Stimulated activated CD8-positive, alpha-beta memory T cell treated with anti-CD3 and anti-CD28 coated beads, Interleukin-7, amount 100 ng/mL, for 1 hour (primary cell): ENCODE results near the gene CARM1.
"Not testable (repeated sequence)": the region's sequence is repeated elsewhere in the genome, so short reads cannot be mapped to it uniquely, and the experiment has no call there.

ENCODE experiments used
- DNase-seq, 2 donors: peaks; one replicate each; pipeline ENCODE4 v3.0.0-alpha.2; 2020; ENCODE audit warnings: low read depth in 2 of 2

CARM1 gene

DNA sequence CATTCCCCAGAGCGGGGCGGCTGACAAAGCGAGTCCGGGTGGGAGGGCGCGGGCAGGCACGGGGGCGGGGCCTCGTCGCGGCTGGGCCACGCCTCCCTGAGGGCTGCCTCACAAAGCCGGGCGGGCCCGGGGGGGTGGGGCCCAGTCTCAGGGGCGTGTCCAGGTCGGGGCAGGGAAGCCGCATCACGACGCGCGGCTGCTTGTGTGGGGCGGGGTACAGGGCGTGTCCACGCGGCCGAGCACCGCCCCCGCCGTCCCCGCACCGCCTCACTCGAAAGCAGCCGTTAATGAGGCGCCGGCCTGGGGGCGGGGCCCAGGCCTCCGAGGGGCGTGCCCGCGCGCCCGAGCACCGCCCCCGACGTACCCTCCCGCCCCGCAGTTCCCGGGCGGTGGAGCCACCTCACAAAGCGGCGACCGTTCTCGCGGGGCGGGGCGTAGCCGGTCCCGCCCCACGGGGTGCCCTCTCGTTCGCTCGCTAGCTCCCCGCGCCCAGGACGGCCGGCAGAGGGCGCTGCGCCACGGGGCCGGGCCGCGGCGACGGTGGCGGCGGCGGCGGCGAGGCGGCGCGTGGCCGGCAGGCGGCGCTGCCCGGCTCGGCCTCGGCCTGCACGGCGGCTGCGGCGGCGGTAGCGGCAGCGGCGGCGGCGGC is at the start of gene CARM1:
TSS of gene CARM1 (plus strand) at position 599 of the 649 bp plus-strand sequence. CDS start 150 bp downstream, outside the sequence.
- DNase-seq: peak; percentile 97 to 98

DNA sequence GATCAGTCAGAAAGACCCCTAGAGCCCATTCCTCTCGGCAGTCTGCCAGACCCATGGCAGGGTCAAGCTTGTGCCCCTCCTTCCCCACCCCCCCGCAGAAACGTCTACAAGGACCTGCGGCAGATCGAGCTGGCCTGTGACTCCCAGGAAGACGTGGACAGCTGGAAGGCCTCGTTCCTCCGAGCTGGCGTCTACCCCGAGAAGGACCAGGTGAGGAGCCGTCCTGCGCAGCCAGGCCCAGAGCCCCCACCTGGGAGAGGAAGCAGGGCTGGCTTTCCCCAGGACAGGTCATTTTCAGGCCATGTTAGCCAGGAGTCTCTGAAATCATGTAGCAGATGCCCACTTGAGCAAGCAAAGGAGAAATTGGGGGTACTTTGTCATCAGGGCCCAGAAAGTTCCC is 47.7 kb upstream of the CARM1 start:
- no peak for DNase-seq

DNA sequence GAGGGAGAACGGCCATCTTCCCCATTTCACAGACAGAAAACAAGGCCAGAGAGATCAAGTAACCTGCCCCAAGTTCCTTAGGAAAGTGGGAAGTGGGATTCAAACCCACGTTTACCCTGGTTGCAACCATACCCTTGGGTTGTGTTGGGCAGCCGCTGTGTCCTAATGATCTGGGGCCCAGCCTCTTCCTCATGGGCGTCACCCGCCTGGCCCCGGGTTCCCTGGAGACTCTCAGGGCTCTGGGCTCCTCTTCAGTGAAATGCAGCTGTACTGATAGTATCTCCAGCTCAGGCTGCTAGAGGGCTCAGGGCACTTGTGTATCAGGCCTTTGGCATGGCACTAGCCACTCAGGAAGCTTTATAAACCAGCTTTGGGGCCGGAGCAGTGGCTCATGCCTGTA is 45.1 kb upstream of the CARM1 start:
- DNase-seq: no peak

DNA sequence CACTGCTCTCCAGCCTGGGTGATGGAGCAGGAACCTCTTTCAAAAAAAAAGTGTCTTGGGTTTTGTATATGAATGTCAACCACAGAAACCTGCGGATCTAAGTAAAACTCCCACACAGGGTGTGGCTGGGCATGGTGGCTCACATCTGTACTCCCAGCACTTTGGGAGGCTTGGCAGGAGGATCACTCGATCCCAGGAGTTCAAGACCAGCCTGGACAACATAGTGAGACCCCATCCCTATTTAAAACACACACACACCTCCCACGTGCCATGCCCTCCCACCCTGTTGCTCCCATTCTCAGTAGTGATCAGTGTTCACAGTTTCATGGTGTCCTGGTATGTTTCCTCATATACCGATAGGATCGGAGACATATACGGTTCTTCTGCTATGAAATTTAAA is 44.5 kb upstream of the CARM1 start:
- no peak for DNase-seq

DNA sequence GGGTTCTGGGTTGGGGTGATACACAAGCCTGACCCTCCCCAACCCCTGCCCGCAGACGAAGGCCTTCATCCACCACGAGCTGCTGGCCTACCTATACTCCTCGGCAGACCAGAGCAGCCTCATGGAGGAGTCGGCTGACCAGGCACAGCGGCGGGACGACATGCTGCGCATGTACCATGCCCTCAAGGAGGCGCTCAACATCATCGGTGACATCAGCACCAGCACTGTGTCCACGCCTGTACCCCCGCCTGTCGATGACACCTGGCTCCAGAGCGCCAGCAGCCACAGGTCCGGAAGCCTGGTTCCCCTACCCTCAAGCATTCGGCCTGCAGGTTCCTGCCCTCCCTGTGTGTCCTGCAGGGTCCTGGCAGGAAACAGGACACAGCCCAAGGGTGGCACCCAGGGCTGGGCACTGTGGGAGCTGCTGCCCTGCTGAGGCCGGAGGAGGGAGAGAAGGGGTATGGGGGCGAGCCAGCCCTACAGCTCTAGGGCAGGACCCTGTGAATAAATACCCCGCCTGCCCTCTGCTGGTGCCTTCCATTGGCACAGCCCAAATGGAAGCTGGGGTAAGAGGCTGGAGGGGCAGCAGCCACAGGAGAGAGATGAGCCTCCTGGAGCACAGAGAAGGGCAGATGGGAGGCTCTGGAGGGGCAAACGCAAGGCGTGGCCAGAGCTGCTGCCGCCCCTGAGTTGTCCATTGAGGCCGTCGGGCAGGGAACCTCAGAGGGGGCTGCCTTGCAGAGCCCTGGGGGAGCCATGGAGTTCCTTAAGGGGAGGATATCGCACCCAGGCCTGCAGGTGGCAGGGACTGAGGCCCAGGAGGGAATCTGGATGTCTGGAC is 42.2 kb upstream of the CARM1 start:
- DNase-seq: no peak

DNA sequence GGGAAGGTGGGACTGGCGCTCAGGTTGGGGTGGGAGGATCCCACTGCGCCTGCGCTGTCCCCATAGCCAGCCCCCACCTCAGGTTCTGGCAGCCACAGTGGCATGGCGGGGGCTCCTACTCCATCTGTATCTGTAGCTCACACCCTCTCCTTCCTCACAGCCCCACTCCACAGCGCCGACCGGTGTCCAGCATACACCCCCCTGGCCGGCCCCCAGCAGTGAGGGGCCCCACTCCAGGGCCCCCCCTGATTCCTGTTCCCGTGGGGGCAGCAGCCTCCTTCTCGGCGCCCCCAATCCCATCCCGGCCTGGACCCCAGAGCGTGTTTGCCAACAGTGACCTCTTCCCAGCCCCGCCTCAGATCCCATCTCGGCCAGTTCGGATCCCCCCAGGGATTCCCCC is 41.4 kb upstream of the CARM1 start:
- DNase-seq: no peak

DNA sequence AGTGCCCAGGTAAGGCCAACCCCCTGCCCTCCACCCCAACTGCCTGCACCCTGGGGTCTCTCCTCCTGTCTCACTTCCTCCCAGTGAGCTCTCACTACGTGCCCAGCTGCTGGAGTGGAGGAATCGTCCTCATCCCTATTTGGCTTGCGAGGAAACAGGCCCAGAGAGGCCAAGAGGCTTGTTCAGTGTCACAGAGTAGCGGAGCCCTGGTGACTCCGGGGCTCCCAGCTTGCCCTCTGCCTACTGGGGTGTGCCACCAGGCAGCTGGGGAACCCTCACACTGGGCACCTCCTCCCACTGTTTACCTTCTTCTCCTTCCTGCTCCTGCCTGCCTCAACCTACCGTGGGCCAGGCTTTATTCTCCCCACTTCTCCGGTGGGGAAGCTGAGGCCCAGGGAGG is 41.0 kb upstream of the CARM1 start:
- DNase-seq: no peak

DNA sequence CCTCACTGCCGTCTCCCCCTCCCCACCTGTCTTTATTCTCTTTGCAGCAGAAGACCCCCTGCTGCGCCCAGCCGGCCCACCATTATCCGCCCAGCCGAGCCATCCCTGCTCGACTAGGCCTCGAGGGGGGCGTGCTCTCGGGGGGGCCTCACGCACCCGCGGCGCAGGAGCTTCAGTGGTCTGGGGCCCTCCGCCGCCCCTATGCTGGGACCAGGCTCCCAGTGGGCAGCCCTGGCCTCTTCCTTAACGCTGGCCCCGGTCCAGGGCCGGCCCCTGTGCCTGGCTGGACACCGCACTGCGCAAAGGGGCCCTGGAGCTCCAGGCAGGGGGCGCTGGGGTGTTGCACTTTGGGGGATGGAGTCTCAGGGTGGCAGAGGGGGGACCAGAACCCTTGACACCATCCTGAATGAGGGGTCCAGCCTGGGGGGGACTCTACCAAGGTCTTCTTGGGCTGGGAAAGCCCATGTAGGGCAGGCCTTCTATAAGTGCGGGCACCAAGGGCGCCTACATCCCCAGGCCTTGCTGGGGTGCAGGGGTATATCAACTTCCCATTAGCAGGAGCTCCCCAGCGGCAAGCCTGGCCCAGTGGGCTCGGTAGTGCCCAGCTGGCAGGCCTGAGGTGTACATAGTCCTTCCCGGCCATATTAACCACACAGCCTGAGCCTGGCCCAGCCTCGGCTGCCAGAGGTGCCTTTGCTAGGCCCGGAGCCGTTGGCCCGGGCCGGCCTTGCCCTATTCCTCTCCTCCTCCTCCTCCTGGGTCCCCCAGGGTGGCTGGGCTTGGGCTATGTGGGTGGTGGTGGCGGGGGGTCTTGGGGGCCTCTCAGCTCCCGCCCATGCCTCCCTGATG is 40.2 kb upstream of the CARM1 start:
- no peak for DNase-seq

DNA sequence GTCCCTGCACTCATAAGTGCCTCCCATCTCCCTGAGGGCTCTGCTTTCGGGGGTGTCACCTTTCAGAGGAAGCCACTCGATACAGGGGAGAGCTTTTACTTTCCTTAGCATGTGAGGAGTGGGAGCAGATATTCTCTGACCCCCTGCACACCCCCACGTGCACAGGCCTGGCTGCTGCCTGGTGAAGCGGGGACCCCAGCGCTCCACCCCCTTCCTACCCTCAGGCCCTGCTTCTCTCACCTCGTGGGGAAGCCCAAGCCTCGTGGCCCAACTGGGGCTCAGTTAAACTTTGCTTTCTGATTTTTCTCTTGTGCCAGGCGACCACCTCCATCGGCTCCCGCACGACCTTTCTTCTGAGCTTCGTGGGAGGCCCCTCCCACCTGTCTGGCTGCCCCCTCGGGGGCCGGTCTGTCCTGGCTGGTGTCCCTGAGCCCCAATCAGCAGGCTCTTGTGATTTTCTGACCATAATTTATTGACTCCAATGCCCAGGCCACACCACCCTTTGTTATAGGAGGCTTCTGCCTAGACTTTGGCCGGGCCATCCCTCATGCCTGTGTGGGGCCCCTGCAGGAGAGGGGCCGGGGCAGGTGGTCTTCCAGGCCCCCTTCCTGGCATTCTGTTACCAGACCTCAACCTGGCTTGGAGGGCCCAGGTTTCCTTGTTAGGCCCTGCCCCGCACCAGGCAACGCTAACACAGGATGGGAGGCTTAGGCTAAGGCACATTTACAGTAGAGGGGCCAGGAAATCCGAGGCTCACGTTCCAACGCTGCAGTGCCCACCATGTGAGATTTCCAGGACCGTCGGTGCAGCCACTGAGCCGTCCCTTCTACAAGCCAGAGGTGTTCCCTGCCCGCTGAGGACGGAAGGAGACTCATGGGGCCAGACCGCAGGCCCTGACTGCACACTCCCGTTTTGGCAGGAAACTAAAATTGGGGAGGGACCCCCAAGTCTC is 39.1 kb upstream of the CARM1 start:
- no peak for DNase-seq

DNA sequence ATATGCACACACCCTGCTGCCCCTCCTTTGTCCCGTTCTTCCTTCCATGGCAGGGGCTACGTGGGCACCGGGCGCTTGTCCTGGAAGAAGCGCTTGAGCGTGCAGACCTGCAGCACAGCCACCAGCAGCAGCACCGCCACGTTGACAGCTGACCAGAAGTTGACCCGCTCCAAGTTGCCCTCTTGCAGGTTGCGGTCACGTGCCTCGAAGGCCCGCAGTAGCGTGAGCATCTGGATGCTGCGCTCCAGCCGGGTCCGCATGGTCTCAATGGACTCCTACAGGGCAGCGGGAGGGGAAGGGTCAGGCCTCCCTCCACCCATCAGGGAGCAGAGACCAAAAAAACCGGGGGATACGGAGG is 38.4 kb upstream of the CARM1 start:
- DNase-seq: no peak

DNA sequence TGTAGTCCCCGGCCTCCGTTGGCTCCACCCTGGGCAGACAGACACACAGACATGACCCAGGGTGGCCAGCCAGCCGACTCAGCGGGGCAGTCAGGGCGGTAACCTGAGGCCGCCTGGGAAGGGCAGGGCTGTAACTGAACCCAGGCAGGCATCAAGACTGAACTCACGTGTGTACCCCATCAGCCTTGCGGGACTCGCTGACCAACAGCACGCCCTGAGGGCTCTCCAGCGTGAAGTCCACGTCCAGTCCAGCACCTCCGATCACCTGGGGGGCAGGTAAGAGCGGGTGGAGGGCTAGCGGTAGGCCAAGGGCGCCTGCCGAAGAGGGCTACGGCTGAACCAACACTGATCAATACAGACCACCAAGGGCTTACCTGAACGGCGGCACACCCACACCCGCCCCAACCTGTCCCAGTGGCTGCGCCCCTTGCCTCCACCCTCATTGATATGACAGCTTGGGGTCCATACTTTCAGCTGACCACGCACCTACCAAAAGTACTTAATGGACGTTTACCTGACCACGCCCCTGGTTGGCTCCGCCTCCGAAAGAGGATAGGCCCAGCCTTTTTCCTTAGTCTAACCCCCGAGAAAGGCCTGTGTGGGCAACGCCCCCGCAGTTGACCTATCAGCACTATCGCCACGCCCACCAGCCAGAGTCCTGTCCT is 36.1 kb upstream of the CARM1 start:
- DNase-seq: no peak

DNA sequence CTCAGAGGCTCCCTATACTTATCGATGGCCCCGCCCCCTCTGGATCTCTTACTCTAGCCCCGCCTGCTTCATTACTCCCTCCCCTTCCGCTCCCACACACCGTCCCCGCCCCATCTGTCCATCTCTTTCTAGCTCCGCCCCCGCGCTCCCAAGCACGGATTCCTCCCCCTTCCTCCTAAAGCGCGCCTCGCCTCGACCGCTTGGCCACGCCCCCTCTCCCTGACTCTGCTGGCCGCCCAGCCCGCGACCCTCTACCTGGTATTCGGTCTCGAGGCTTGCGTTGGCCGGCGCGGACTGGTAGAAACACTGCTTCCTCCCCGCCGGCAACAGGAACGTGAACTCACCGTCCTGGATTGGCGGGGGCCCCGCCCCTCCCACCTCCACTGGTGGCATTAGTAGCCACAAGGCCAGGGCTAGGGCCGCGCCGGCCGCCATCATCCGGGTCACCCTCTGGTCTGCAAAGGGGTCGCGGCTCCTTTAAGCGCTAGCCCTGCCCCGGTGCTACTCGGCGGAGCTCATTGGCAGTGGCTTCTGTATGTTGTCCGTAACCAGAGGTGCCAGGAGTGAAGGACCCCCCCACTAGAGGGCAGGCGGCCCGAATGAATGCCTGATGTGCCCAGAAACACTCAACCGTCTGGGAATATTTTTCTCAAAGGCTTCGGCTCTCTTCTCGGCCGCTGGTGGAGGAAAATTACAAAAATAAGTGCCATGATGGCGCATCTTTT is 35.4 kb upstream of the CARM1 start, which contains the start of gene TMED1:
TSS of gene TMED1 (minus strand) at position 459 of the 725 bp plus-strand sequence. CDS start at position 438, 21 bp downstream.
- peak; percentile 77 to 88 for DNase-seq

DNA sequence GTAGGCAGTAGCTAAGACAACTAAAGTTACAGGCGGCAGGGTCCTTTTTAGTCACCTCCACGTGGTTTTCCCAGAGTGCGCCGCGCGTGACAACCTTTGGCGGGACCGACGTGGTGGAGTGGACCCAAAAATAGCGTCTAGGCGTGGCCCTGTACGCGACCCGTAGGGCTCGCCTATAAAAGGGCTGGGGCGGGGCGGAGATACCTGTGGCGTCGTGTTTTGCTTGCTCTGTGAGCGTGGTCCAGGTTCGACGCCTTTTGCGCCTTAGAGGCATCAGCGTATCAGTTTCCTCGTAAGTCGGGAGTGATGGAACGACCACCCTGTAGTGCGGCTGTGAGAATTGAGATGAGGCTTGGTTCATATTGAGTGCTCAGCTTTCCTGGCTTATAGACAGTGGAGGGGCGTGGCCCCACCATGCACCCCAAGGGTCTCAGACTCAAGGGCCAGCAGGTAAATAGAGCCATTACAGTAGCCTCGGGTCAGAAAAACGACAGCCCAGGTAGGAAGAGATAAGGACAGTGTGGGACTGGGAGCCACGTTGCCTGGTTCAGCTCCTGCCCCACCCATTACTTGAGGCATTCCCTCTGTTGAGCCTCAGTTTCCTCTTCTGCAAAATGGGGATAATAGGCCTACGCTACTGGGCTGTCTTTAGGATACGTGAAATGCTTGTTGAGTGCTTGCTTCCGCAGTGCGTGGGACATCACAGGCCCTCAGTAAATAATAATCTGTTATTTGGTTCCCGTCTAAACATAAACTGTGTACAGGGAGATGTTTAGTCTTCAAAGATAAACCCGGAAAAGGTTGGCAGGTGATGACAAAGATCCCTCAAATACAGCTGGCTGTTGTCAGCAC is 34.6 kb upstream of the CARM1 start:
- DNase-seq: no peak

DNA sequence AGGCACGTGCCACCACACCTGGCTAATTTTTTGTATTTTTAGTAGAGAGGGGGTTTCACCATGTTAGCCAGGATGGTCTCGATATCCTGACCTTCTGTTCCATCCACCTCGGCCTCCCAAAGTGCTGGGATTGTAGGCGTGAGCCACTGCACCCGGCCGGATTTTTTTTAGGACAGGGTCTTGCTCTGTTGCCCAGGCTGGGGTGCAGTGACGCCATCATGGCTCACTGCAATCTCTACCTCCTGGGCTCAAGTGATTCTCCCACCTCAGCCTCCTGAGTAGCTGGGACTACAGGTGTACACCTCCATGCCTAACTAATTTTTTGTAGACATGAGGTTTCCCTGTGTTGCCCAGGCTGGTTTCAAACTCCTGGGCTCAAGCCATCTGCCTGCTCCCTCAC is 33.7 kb upstream of the CARM1 start:
- DNase-seq: not testable (repeated sequence)

DNA sequence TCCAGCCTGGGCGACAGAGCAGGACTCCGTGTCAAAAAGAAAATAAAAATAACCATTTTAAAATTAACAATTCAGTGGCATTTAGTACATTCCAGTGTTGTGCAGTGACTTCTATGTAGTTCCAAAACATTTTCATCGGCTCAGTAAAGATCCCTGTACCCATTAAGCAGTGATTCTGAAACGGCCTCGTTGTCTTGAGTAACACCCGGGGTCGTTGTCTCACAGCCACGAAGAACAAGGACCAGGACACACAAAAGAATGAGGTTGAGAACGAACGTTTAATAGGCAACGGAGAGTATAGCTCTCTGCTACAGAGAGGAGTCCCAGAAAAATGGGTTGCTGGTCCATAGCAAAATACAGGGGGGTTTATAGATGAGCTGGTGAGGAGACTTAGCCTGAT is 33.0 kb upstream of the CARM1 start:
- DNase-seq: no peak

DNA sequence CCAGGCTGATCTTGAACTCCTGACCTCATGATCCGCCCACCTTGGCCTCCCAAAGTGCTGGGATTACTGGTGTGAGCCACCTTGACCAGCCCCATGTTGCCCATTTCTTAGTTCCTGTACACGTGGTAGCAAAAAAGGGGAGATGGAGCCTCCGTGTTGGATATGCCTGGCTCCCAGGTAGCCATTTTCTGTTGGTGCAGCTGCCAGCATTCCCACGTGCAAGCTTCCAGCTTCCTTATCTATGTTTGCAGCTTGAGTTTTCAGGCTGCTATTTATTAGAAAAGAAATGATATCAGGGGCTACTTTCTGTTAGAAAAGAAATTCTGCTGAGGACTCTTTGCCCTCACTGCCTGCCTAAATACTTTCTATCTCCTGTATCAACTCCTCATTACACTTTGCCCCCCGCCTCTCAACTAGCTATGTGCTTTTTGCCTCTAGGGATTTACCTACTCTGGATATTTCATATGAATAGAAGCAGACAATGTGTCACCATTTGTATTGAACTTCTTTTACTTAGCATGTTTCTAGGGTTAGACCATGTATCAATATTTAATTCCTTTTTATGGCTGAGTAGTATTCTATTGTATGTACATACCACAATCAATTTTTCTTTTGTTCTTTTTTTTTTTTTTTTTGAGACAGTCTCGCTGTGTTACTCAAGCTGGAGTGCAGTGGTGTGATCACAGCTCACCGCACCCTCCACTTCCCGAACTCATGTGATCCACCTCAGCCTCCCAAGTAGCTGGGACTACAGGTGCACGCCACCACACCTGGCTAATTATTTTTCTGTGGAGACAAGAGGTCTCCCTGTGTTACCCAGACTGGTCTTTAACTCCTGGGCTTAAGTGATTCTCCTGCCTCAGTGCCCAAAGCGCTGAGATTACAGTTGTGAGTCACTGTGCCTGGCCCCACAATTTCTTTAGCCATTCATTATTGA is 32.0 kb upstream of the CARM1 start:
- DNase-seq: no peak

DNA sequence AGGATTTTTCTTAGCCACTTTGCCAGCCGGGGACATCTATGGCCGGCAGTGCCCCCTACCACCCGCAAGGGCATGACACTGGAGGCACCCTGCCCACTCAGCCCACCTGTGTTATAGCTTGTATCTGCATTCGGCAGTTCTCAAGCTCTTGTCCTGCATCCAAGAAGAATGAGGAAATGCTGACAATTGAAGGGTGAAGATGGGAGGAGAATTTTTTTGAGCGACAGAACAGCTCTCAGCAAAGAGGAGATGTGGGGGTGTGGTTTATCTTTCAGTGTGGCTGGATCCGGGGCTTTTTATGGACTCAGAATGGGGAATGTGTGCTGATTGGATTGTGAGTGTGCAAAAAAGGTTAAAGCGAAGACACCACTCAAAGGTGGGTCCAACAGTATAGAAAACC is 28.6 kb upstream of the CARM1 start:
- no peak for DNase-seq
